Vagina (tissue), 2 donors: Measurements from ENCODE around the gene PEBP1. TPM values are rescaled to one million over a fixed set of nuclear protein-coding genes. Genes with fewer than 3 reads are reported as not detected.

Experiments
- DNase-seq, 2 donors: peaks; one replicate each; pipeline ENCODE4 v3.0.0-alpha.2; 2017; ENCODE audit errors: extremely low spot score in 2 of 2
- H3K27ac ChIP-seq: fragments of 200-600 bp; sonication (generic); one replicate; pipeline ENCODE4 v1.5.1; 2019
- H3K27me3 ChIP-seq: fragments of 200-600 bp; sonication (generic); one replicate; pipeline ENCODE4 v1.5.1; 2019
- H3K36me3 ChIP-seq, 2 donors: fragments of 200-600 bp; sonication (generic); one replicate each; pipeline ENCODE4 v1.5.1; 2017 to 2019
- H3K4me1 ChIP-seq: fragments of 200-600 bp; sonication (generic); one replicate; pipeline ENCODE4 v1.5.1; 2019
- H3K4me3 ChIP-seq, 2 donors: fragments of 200-600 bp; sonication (generic); 1 replicate in 1 of 2; 2 replicates in 1 of 2; pipeline ENCODE4 v1.5.1; 2016 to 2019
- H3K9me3 ChIP-seq: fragments of 200-600 bp; sonication (generic); one replicate; pipeline ENCODE4 v1.5.1; 2019
- POLR2A ChIP-seq, 2 donors: fragments of 450-650 bp; IDR thresholded peaks; one replicate each; pipeline ENCODE4 v1.6.1; 2017; ENCODE audit warnings: antibody characterized with exemption in 2 of 2, mild to moderate bottlenecking in 2 of 2, moderate library complexity in 2 of 2
- POLR2AphosphoS5 ChIP-seq, 2 donors: sonication (generic); formaldehyde crosslinking; IDR thresholded peaks; one replicate each; pipeline ENCODE4 v1.9.0; 2017; ENCODE audit warnings: antibody characterized with exemption in 2 of 2, mild to moderate bottlenecking in 2 of 2, low read depth in 1 of 2; ENCODE audit not compliant: insufficient read depth in 1 of 2
- intact Hi-C: fragments of 100-400 bp; cut with DNase I; formaldehyde crosslinking; loops from one replicate; pipeline ENCODE4 v1.15.1; 2023
- total RNA-seq: library from RNA; depleted of rRNA; stranded (reverse); fragments of >200 nt; gene quantifications from one replicate; pipeline ENCODE4 v1.2.3, GENCODE V29; 2016
- TF ChIP-seq, protein P1 (sequence below), 3 experiments: fragments of 450-650 bp in 2 of 3; fragments of 200-600 bp in 1 of 3; sonication (generic) in 1 of 3; IDR thresholded peaks; one replicate each; pipeline ENCODE4 v1.5.1; 2017 to 2019; ENCODE audit warnings: antibody characterized with exemption in 3 of 3, mild to moderate bottlenecking in 2 of 3, moderate library complexity in 2 of 3

The PEBP1 gene
- total RNA-seq, 1 donor from 2014 or later = 167 TPM

DNA sequence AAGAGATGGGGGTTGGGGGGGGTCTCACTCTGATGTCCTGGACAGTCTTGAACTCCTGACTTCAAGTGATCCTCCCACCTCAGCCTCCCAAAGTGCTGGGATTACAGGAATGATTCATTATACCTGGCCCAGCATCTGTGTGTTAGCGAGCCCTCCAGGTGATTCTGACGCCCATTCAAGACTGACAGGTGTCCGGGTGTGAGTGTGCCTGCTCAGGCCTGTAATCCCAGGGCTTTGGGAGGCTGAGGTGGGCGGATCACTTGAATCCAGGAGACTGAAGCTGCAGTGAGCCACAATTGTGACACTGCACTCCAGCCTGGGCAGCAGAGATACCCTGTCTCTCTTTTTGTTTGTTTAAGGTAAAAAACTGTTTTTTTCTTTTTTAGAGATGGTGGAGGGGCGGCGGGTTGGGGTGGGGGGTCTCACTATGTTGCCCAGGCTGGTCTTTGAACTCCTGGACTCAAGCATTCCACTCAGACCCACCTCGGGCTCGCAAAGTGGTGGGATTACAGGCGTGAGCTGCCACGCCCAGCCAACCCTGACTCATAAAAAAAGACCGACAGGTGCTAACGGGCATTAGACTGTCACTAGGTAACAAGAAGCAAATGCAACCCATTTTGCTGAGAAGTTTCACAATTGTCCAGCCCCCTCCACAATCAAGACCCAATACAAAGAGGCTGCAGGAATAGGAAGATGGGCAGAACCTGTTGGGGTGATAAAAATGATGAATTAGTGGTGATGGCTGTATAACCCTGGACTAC is 36.8 kb upstream of the PEBP1 start:
- no peak overlapping the region for H3K4me3 ChIP-seq
- no peak for TF ChIP-seq POLR2AphosphoS5 (IDR thresholded peaks at IDR 0.05; ENCODE audit: insufficient read depth in 1 of 2, low read depth in 1 of 2)
- TF ChIP-seq POLR2A (IDR thresholded peaks at IDR 0.05) = no peak
- TF ChIP-seq, protein P1, sequence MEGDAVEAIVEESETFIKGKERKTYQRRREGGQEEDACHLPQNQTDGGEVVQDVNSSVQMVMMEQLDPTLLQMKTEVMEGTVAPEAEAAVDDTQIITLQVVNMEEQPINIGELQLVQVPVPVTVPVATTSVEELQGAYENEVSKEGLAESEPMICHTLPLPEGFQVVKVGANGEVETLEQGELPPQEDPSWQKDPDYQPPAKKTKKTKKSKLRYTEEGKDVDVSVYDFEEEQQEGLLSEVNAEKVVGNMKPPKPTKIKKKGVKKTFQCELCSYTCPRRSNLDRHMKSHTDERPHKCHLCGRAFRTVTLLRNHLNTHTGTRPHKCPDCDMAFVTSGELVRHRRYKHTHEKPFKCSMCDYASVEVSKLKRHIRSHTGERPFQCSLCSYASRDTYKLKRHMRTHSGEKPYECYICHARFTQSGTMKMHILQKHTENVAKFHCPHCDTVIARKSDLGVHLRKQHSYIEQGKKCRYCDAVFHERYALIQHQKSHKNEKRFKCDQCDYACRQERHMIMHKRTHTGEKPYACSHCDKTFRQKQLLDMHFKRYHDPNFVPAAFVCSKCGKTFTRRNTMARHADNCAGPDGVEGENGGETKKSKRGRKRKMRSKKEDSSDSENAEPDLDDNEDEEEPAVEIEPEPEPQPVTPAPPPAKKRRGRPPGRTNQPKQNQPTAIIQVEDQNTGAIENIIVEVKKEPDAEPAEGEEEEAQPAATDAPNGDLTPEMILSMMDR (IDR thresholded peaks at IDR 0.05) = no peak
- H3K9me3 ChIP-seq = no peaks in the 10 kb centered on the region
- H3K36me3 ChIP-seq = no peaks in the 10 kb centered on the region
- H3K27me3 ChIP-seq = no peaks in the 10 kb centered on the region
- intact Hi-C loops = no loop called here
- no peak for DNase-seq
- H3K4me1 ChIP-seq = peaks cover 12% of the 10 kb centered on the region
- H3K27ac ChIP-seq = no peak overlapping the region

DNA sequence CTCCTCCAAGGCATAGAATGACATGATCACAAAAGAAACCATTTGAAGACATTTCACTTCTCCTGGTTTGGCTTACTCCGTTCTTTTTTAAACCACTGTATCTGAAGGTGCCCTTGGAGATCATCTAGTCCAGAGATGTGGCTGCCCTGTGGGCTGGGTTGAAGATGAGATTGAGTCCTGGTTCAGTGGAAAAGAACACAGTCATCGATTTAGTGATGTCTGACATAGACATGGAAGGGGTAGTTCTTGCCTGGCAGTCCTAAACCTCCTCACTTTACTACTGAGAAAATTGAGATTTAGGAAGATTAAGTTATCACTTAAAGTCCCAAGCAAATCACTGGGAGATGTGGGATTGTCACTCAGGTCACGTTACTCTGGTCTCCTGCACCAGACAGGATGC is 34.9 kb upstream of the PEBP1 start:
- intact Hi-C loops = no loop called here
- H3K36me3 ChIP-seq = no peaks in the 10 kb centered on the region
- H3K27me3 ChIP-seq = no peaks in the 10 kb centered on the region
- DNase-seq = no peak
- no peaks in the 10 kb centered on the region for H3K9me3 ChIP-seq
- no peak overlapping the region for H3K27ac ChIP-seq
- peaks cover 19% of the 10 kb centered on the region for H3K4me1 ChIP-seq
- TF ChIP-seq, protein P1 (IDR thresholded peaks at IDR 0.05) = no peak
- no peak for TF ChIP-seq POLR2A (IDR thresholded peaks at IDR 0.05)
- no peak for TF ChIP-seq POLR2AphosphoS5 (IDR thresholded peaks at IDR 0.05; ENCODE audit: insufficient read depth in 1 of 2, low read depth in 1 of 2)
- no peak overlapping the region for H3K4me3 ChIP-seq

DNA sequence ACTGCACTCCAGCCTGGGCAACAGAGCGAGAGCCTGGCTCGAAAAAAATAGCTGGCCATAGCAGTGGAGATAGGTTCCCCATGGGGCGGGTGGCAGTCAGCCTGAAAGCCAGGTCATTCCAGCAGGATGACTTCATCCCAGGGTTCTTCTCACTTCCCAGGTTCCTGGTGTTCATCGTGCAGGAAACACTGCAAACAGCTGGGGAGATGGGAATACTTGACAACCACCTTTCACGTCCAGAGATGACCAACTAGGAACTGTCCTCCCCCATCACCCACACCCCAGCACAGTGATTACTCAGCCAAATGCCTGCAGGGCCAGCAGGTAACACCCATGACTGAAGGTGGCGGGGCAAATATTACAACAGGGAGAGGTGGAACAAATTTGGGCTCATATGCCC is 33.9 kb upstream of the PEBP1 start:
- no peak overlapping the region for H3K4me3 ChIP-seq
- intact Hi-C loops = no loop called here
- no peaks in the 10 kb centered on the region for H3K36me3 ChIP-seq

DNA sequence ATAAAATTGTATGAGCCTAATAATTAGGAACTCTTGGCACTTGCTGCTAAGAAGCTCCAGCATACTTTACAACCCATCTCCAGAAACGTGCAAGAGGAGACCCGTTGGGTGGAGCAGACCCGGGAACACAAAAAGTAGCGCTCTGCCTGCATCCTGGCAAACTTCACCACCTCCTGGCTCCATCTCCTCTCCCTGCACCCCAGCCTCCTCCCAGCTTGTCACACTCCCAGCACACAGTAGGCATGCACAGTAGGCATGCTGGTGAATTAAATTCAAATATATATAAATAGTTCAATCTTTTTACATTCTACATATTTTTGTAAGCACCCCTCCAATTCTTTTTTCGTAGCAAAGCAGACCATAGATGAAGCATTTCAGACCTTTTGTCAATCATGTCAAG is 33.3 kb upstream of the PEBP1 start:
- Histone ChIP-seq H3K36me3 (no peaks in the 10 kb centered on the region), H3K4me3 (peak overlapping the region in 1 of 2 donors; percentile 60), H3K9me3 (no peaks in the 10 kb centered on the region), H3K4me1 (peaks cover 19% of the 10 kb centered on the region), H3K27me3 (no peaks in the 10 kb centered on the region), H3K27ac (peak overlapping the region; percentile 85)
- no peak for DNase-seq
- intact Hi-C loops = no loop called here
- TF ChIP-seq POLR2A (IDR thresholded peaks at IDR 0.05) = no peak
- TF ChIP-seq, protein P1 (IDR thresholded peaks at IDR 0.05) = no peak
- TF ChIP-seq POLR2AphosphoS5 (IDR thresholded peaks at IDR 0.05; ENCODE audit: insufficient read depth in 1 of 2, low read depth in 1 of 2) = no peak

More for the DNA sequence above, 33.9 kb upstream of the PEBP1 start:
- Histone ChIP-seq H3K27ac (no peak overlapping the region), H3K9me3 (no peaks in the 10 kb centered on the region), H3K27me3 (no peaks in the 10 kb centered on the region), H3K4me1 (peaks cover 19% of the 10 kb centered on the region)
- TF ChIP-seq, protein P1 (IDR thresholded peaks at IDR 0.05) = no peak
- TF ChIP-seq POLR2A (IDR thresholded peaks at IDR 0.05) = no peak
- TF ChIP-seq POLR2AphosphoS5 (IDR thresholded peaks at IDR 0.05; ENCODE audit: insufficient read depth in 1 of 2, low read depth in 1 of 2) = no peak
- no peak for DNase-seq

DNA sequence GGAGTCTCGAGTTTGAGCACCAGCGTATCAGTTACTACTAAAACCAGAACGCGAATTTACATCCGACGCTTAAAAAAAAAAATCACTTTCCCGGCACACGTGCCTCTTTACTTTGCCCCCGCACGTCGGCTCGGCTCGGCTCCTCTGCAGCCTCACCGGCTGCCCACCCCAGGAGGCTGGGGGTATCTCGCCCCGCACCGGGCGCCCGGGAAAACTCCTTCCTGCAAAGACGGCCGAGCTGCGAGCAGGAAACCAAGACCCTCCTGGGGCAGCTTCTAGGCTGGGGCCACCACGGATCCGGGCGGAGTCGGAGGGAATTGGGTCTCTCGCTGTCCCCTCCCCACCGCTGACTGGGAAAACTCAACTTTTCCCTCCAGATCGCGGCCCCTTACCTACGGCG is 32.7 kb upstream of the PEBP1 start:
- intact Hi-C loops = no loop called here
- H3K4me1 ChIP-seq = peaks cover 19% of the 10 kb centered on the region
- DNase-seq = no peak

More for the DNA sequence above, 32.7 kb upstream of the PEBP1 start:
- Histone ChIP-seq H3K4me3 (peak overlapping the region; percentile 60 to 97), H3K36me3 (no peaks in the 10 kb centered on the region), H3K27ac (peak overlapping the region; percentile 85), H3K9me3 (no peaks in the 10 kb centered on the region), H3K27me3 (no peaks in the 10 kb centered on the region)
- no peak for TF ChIP-seq POLR2A (IDR thresholded peaks at IDR 0.05)
- TF ChIP-seq POLR2AphosphoS5 (IDR thresholded peaks at IDR 0.05; ENCODE audit: insufficient read depth in 1 of 2, low read depth in 1 of 2) = no peak
- TF ChIP-seq, protein P1 (IDR thresholded peaks at IDR 0.05) = no peak
